H1 (cell line): ENCODE results near the gene RBMS1.

Experiments
- CBX8 ChIP-seq: fragments of 300-800, 300-1000 bp; sonication (generic); IDR thresholded peaks from 2 replicates; pipeline ENCODE4 v1.7.1; 2016; ENCODE audit warnings: low read depth, low read length, borderline replicate concordance
- CHD2 ChIP-seq: IDR thresholded peaks from 2 replicates; pipeline ENCODE4 v1.6.1; 2012; ENCODE audit warnings: low read length, improper control_type of control experiment
- CTCF ChIP-seq, 3 experiments: IDR thresholded peaks; 1 replicate in 2 of 3; 2 replicates in 1 of 3; pipeline versions ENCODE4 v1.5.1 to v1.6.1; 2011; ENCODE audit warnings: low read length in 3 of 3, mild to moderate bottlenecking in 3 of 3, inconsistent platforms in 2 of 3, low read depth in 1 of 3, moderate library complexity in 1 of 3; ENCODE audit not compliant: insufficient read depth in 1 of 3; ENCODE audit errors: control extremely low read depth in 1 of 3
- EZH2 ChIP-seq: fragments of 200-600 bp; sonication (generic); IDR thresholded peaks from 2 replicates; pipeline ENCODE4 v1.7.1; 2012; ENCODE audit warnings: low read depth, mild to moderate bottlenecking, moderate library complexity, low read length, inconsistent platforms; ENCODE audit not compliant: severe bottlenecking
- GABPA ChIP-seq: IDR thresholded peaks from 2 replicates; pipeline ENCODE4 v1.6.1; 2011; ENCODE audit warnings: mild to moderate bottlenecking, low read length, moderate library complexity, borderline replicate concordance; ENCODE audit not compliant: insufficient read depth
- GTF2F1 ChIP-seq: IDR thresholded peaks from 2 replicates; pipeline ENCODE4 v1.6.1; 2012; ENCODE audit warnings: low read depth, low read length, improper control_type of control experiment, borderline replicate concordance
- PHF8 ChIP-seq: fragments of 200-600 bp; sonication (generic); conservative IDR thresholded peaks from 2 replicates; pipeline ENCODE4 v1.7.1; 2012; ENCODE audit warnings: low read depth, mild to moderate bottlenecking, inconsistent platforms, low read length, moderate library complexity
- POLR2AphosphoS5 ChIP-seq: IDR thresholded peaks from 2 replicates; pipeline ENCODE4 v1.6.1; 2011; ENCODE audit warnings: low read depth, low read length
- RBBP5 ChIP-seq: IDR thresholded peaks from 2 replicates; pipeline ENCODE4 v1.7.1; 2012; ENCODE audit warnings: low read depth, mild to moderate bottlenecking, inconsistent platforms, low read length, moderate library complexity, borderline replicate concordance
- SP1 ChIP-seq: IDR thresholded peaks from 2 replicates; pipeline ENCODE4 v1.6.1; 2011; ENCODE audit warnings: low read depth, low read length
- USF2 ChIP-seq: IDR thresholded peaks from 2 replicates; pipeline ENCODE4 v1.6.1; 2011; ENCODE audit warnings: low read length, improper control_type of control experiment

GRCh38 chr2:160247296-160248035, 246.1 kb downstream of the RBMS1 start:
- no peak for TF ChIP-seq RBBP5
- no peak for TF ChIP-seq POLR2AphosphoS5
- TF ChIP-seq SP1, result no peak
- no peak for TF ChIP-seq CTCF (IDR thresholded peaks at IDR 0.05; ENCODE audit: control extremely low read depth in 1 of 3, insufficient read depth in 1 of 3, low read depth in 1 of 3, low read length in 3 of 3)
- no peak for TF ChIP-seq EZH2
- no peak for TF ChIP-seq GABPA
- no peak for TF ChIP-seq CHD2
- no peak for TF ChIP-seq PHF8
- TF ChIP-seq USF2, result no peak
- TF ChIP-seq CBX8, result no peak
- no peak for TF ChIP-seq GTF2F1
